SK-N-SH (cell line): ENCODE data around the gene MRPS35. TPM values are rescaled to one million over a fixed set of nuclear protein-coding genes. Genes with fewer than 3 reads are reported as not detected.

Experiments used
- CTCF ChIA-PET: fragments of 300-600, 350-600 bp; formaldehyde crosslinking; extraction: SDS; loops from one replicate; lab custom pipeline; 2021; lab: Yijun Ruan, JAX
- POLR2A ChIA-PET: fragments of 350-600 bp; sonication (Branson Sonifier 250); formaldehyde crosslinking; extraction: SDS; loops from one replicate; lab custom pipeline; 2020; ENCODE audit warnings: antibody characterized with exemption, inconsistent platforms; lab: Yijun Ruan, JAX
- DNase-seq: peaks from one replicate; pipeline ENCODE4 v3.0.0; 2012
- H2AFZ ChIP-seq: fragments of 200-600 bp; sonication (generic); 2 replicates; pipeline ENCODE4 v1.8.1; 2016; ENCODE audit warnings: antibody characterized with exemption, mild to moderate bottlenecking, low read depth
- H3F3A ChIP-seq: fragments of 200-600 bp; sonication (generic); replicated peaks from 2 replicates; pipeline ENCODE3; 2016; ENCODE audit warnings: antibody characterized with exemption, mild to moderate bottlenecking; ENCODE audit not compliant: insufficient read depth
- H3K27ac ChIP-seq, 2 experiments: fragments of 200-500 bp in 1 of 2; fragments of 200-600 bp in 1 of 2; sonication (Bioruptor generic) in 1 of 2; sonication (generic), shearing (Covaris generic) in 1 of 2; 2 replicates each; pipeline versions ENCODE4 v1.5.1 to v1.6.1; 2014 to 2016; ENCODE audit warnings: low read depth in 2 of 2, inconsistent platforms in 1 of 2, low read length in 1 of 2, mild to moderate bottlenecking in 1 of 2, mixed read lengths in 1 of 2
- H3K27me3 ChIP-seq: fragments of 200-600 bp; sonication (generic), shearing (Covaris generic); 2 replicates; pipeline ENCODE4 v1.6.1; 2016; ENCODE audit warnings: mixed run types; ENCODE audit not compliant: insufficient read depth
- H3K36me3 ChIP-seq, 2 experiments: fragments of 200-500 bp in 1 of 2; fragments of 200-600 bp in 1 of 2; sonication (Bioruptor generic) in 1 of 2; sonication (generic) in 1 of 2; replicated peaks in 1 of 2; 2 replicates each; pipeline versions ENCODE3 to v1.5.1; 2014 to 2016; ENCODE audit warnings: low read length in 1 of 2, mild to moderate bottlenecking in 1 of 2; ENCODE audit not compliant: insufficient read depth in 2 of 2, control insufficient read depth in 1 of 2
- H3K4me1 ChIP-seq, 2 experiments: fragments of 200-500 bp in 1 of 2; fragments of 200-600 bp in 1 of 2; sonication (Bioruptor generic) in 1 of 2; sonication (generic), shearing (Covaris generic) in 1 of 2; 2 replicates each; pipeline versions ENCODE4 v1.5.1 to v1.6.1; 2014 to 2016; ENCODE audit warnings: low read depth in 1 of 2, low read length in 1 of 2, mixed run types in 1 of 2; ENCODE audit not compliant: insufficient read depth in 2 of 2, control insufficient read depth in 1 of 2
- H3K4me2 ChIP-seq: fragments of 200-600 bp; sonication (generic), shearing (Covaris generic); 2 replicates; pipeline ENCODE4 v1.6.1; 2017; ENCODE audit warnings: mixed run types
- H3K4me3 ChIP-seq, 2 experiments: fragments of 200-500 bp in 1 of 2; fragments of 200-600 bp in 1 of 2; sonication (Bioruptor generic) in 1 of 2; sonication (generic), shearing (Covaris generic) in 1 of 2; 2 replicates each; pipeline versions ENCODE4 v1.5.1 to v1.8.1; 2014 to 2016; ENCODE audit warnings: low read depth in 2 of 2, inconsistent platforms in 1 of 2, low read length in 1 of 2, mild to moderate bottlenecking in 1 of 2, mixed read lengths in 1 of 2, moderate library complexity in 1 of 2
- H3K79me2 ChIP-seq: fragments of 200-600 bp; sonication (generic); 2 replicates; pipeline ENCODE4 v1.8.1; 2017; ENCODE audit warnings: mild to moderate bottlenecking; ENCODE audit not compliant: insufficient read depth
- H3K9ac ChIP-seq: fragments of 200-600 bp; sonication (generic); 2 replicates; pipeline ENCODE4 v1.6.1; 2017; ENCODE audit warnings: mixed run types
- H3K9me2 ChIP-seq: fragments of 200-600 bp; sonication (generic); 2 replicates; pipeline ENCODE4 v1.6.1; 2017; ENCODE audit warnings: mixed run types
- H3K9me3 ChIP-seq: fragments of 200-600 bp; sonication (generic); 2 replicates; pipeline ENCODE4 v1.6.1; 2017; ENCODE audit warnings: mixed run types, mild to moderate bottlenecking, moderate library complexity
- H4K20me1 ChIP-seq: fragments of 200-600 bp; sonication (generic); 2 replicates; pipeline ENCODE4 v1.6.1; 2017; ENCODE audit warnings: mild to moderate bottlenecking, mixed run types; ENCODE audit not compliant: insufficient read depth
- CHD2 ChIP-seq: fragments of 150-350 bp; IDR thresholded peaks from 2 replicates; pipeline ENCODE4 v1.6.1; 2018; ENCODE audit warnings: low read length; ENCODE audit not compliant: partially characterized antibody
- CTCF ChIP-seq: fragments of 200-600 bp; sonication (generic); IDR thresholded peaks from 2 replicates; pipeline ENCODE4 v1.6.1; 2017; ENCODE audit warnings: antibody characterized with exemption, mild to moderate bottlenecking, moderate library complexity
- EZH2phosphoT487 ChIP-seq: fragments of 200-600 bp; sonication (generic); IDR thresholded peaks from 2 replicates; pipeline ENCODE4 v1.6.1; 2017; ENCODE audit warnings: low read depth, mixed run types, mild to moderate bottlenecking, antibody characterized with exemption, moderate library complexity, borderline replicate concordance
- FOXJ3 ChIP-seq: sonication (generic); formaldehyde crosslinking; IDR thresholded peaks from 2 replicates; pipeline ENCODE4 v1.5.1; 2020; ENCODE audit warnings: mild to moderate bottlenecking, missing genetic modification reagents
- IRF3 ChIP-seq: fragments of 150-350 bp; IDR thresholded peaks from 2 replicates; pipeline ENCODE4 v1.6.1; 2016; ENCODE audit warnings: mild to moderate bottlenecking, low read depth, low read length
- MXI1 ChIP-seq: IDR thresholded peaks from 2 replicates; pipeline ENCODE4 v1.6.1; 2012; ENCODE audit warnings: mild to moderate bottlenecking, low read depth, low read length, improper control_type of control experiment
- REST ChIP-seq: IDR thresholded peaks from 2 replicates; pipeline ENCODE4 v1.6.1; 2012; ENCODE audit warnings: mild to moderate bottlenecking, low read depth, low read length, moderate library complexity
- TEAD4 ChIP-seq: IDR thresholded peaks from 2 replicates; pipeline ENCODE4 v1.4.0; 2012; ENCODE audit warnings: mild to moderate bottlenecking, borderline replicate concordance; ENCODE audit not compliant: insufficient read depth
- USF1 ChIP-seq: IDR thresholded peaks from 2 replicates; pipeline ENCODE4 v1.4.0; 2012; ENCODE audit warnings: low read depth, borderline replicate concordance
- YY1 ChIP-seq: IDR thresholded peaks from 2 replicates; pipeline ENCODE4 v1.4.0; 2012; ENCODE audit warnings: low read depth, mild to moderate bottlenecking
- ZBTB33 ChIP-seq: IDR thresholded peaks from 2 replicates; pipeline ENCODE4 v1.4.0; 2012; ENCODE audit warnings: low read depth, borderline replicate concordance
- WGBS: methylation state at CpG from one replicate; pipeline ENCODE4 v1.1.6; 2017; ENCODE audit warnings: low lambda C conversion rate; 5-methylcytosine and 5-hydroxymethylcytosine counted together
- polyA plus RNA-seq, 3 experiments: library from polyadenylated mRNA; depleted of rRNA; stranded (reverse); fragments of >200 nt; gene quantifications; 2 replicates each; pipeline ENCODE4 v1.2.3, GENCODE V29; 2012
- TF ChIP-seq, protein P1 (sequence below): IDR thresholded peaks from 2 replicates; pipeline ENCODE4 v1.4.0; 2012; ENCODE audit warnings: low read depth

MRPS35 gene
- polyA plus RNA-seq, 1 of the 3 experiments (the other 2 are of a cell fraction): 32.4 TPM

DNA sequence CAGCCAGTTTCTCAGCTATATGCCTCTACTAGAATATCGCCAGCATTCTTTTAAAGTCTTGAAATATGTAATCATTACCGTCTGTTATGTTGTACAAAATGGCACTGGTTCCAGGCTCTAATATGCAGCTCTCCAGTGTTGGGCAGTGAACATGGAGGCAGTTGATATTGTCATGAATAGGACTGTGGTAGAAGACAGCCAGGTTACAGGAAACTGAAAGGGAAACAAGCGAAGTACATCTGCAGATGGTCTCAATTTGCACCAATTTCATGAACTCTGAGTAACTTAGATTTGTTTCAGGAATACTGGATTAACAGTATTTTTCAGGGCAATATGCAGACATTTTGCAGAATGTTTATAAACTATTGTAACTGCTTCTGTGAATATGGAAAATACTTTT is 56.0 kb downstream of the MRPS35 start:
- Histone ChIP-seq H2AFZ (no peak overlapping the region), H3K27ac (no peak overlapping the region), H3K4me2 (no peak overlapping the region), H3F3A (no peaks in the 10 kb centered on the region), H3K36me3 (no peaks in the 10 kb centered on the region), H4K20me1 (no peaks in the 10 kb centered on the region), H3K9me2 (no peaks in the 10 kb centered on the region), H3K9me3 (no peaks in the 10 kb centered on the region), H3K4me1 (peaks cover 0 to 3% of the 10 kb centered on the region in 2 experiments; a peak in 1 of 4 replicates), H3K27me3 (no peaks in the 10 kb centered on the region), H3K4me3 (no peak overlapping the region), H3K9ac (no peak overlapping the region), H3K79me2 (no peaks in the 10 kb centered on the region)
- TF ChIP-seq YY1 (no peak), USF1 (no peak), ZBTB33 (no peak), FOXJ3 (CRISPR knock-in tag) (no peak), IRF3 (no peak), MXI1 (no peak), EZH2phosphoT487 (no peak), REST (no peak), CHD2 (no peak), TEAD4 (no peak), CTCF (no peak)
- TF ChIP-seq, protein P1, sequence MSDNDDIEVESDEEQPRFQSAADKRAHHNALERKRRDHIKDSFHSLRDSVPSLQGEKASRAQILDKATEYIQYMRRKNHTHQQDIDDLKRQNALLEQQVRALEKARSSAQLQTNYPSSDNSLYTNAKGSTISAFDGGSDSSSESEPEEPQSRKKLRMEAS: no peak
- ChIA-PET POLR2A (interaction anchor here (1.0 kb wide), 1 partner anchor 13 kb away, joined by 3 read pairs; no protein-coding TSS in a partner anchor), CTCF (no interaction called here)
- DNase-seq: no peak
- WGBS: 93% methylated on average over 3 of the region's 3 CpGs
